WTC11 (cell line): ENCODE measurements around the gene LBH. TPM values are rescaled to one million over a fixed set of nuclear protein-coding genes. Genes with fewer than 3 reads are reported as not detected.

Experiments
- ATAC-seq: fragments of 200-7000 bp; cut with Tn5 transposase; 2 replicates; pipeline ENCODE4 v1.10.0; 2021; ENCODE audit warnings: mild to moderate bottlenecking, moderate library complexity
- CTCF ChIA-PET: fragments of 300-600 bp; sonication (Branson Sonifier 250); formaldehyde crosslinking; loops from one replicate; lab custom pipeline; 2021; ENCODE audit warnings: antibody characterized with exemption; lab: Charles Lee
- POLR2A ChIA-PET: fragments of 350-600 bp; sonication (Branson Sonifier 250); formaldehyde crosslinking; loops from one replicate; lab custom pipeline; 2021; ENCODE audit warnings: antibody characterized with exemption; lab: Charles Lee
- DNase-seq: peaks from one replicate; pipeline ENCODE4 v3.0.0; 2021; ENCODE audit warnings: low spot score
- H3K27ac Mint-ChIP-seq: 2 replicates; pipeline ENCODE4 v1.8.0; 2021; ENCODE audit warnings: mixed read lengths
- H3K27me3 Mint-ChIP-seq: 2 replicates; pipeline ENCODE4 v1.8.0; 2021; ENCODE audit warnings: low read depth, mild to moderate bottlenecking, moderate library complexity, mixed read lengths
- H3K36me3 Mint-ChIP-seq: 2 replicates; pipeline ENCODE4 v1.8.0; 2021; ENCODE audit warnings: mixed read lengths
- H3K4me1 Mint-ChIP-seq: 2 replicates; pipeline ENCODE4 v1.8.0; 2022; ENCODE audit warnings: mixed read lengths
- H3K4me3 Mint-ChIP-seq: 2 replicates; pipeline ENCODE4 v1.8.0; 2021; ENCODE audit warnings: mild to moderate bottlenecking, moderate library complexity, mixed read lengths
- H3K9me3 Mint-ChIP-seq: 2 replicates; pipeline ENCODE4 v1.8.0; 2021; ENCODE audit warnings: mixed read lengths
- FOXK1 ChIP-seq: sonication (generic); formaldehyde crosslinking; IDR thresholded peaks from 2 replicates; pipeline ENCODE4 v1.8.0; 2022; ENCODE audit warnings: mild to moderate bottlenecking, moderate library complexity, missing genetic modification reagents
- HMGA2 ChIP-seq: fragments of 250-450 bp; sonication (Bioruptor Pico); IDR thresholded peaks from 2 replicates; pipeline ENCODE4 v1.4.0; 2021; ENCODE audit warnings: mild to moderate bottlenecking, moderate library complexity
- JUN ChIP-seq: sonication (generic); formaldehyde crosslinking; IDR thresholded peaks from 2 replicates; pipeline ENCODE4 v1.8.0; 2023; ENCODE audit warnings: mild to moderate bottlenecking, missing genetic modification reagents
- MXD4 ChIP-seq: fragments of 250-450 bp; sonication (Bioruptor Pico); IDR thresholded peaks from 2 replicates; pipeline ENCODE4 v1.8.0; 2021; ENCODE audit warnings: mild to moderate bottlenecking, moderate library complexity, borderline replicate concordance
- NFE2L1 ChIP-seq: sonication (generic); formaldehyde crosslinking; IDR thresholded peaks from 2 replicates; pipeline ENCODE4 v1.8.1; 2023; ENCODE audit warnings: missing genetic modification reagents
- SOX15 ChIP-seq: fragments of 250-450 bp; sonication (Bioruptor Pico); IDR thresholded peaks from 2 replicates; pipeline ENCODE4 v1.9.0; 2021; ENCODE audit warnings: mild to moderate bottlenecking
- ZNF138 ChIP-seq: sonication (generic); formaldehyde crosslinking; conservative IDR thresholded peaks from 2 replicates; pipeline ENCODE4 v1.8.1; 2022; ENCODE audit warnings: mild to moderate bottlenecking, moderate library complexity, missing genetic modification reagents
- ZNF219 ChIP-seq: sonication (generic); formaldehyde crosslinking; IDR thresholded peaks from 2 replicates; pipeline ENCODE4 v1.8.0; 2023; ENCODE audit warnings: missing genetic modification reagents, mild to moderate bottlenecking, borderline replicate concordance
- ZNF232 ChIP-seq: sonication (generic); formaldehyde crosslinking; IDR thresholded peaks from 2 replicates; pipeline ENCODE4 v1.8.0; 2022; ENCODE audit warnings: mild to moderate bottlenecking, missing genetic modification reagents
- ZNF263 ChIP-seq: sonication (generic); formaldehyde crosslinking; IDR thresholded peaks from 2 replicates; pipeline ENCODE4 v1.8.1; 2022; ENCODE audit warnings: low read depth, mild to moderate bottlenecking, moderate library complexity, missing genetic modification reagents
- ZNF671 ChIP-seq: fragments of 250-450 bp; sonication (Bioruptor Pico); IDR thresholded peaks from 2 replicates; pipeline ENCODE4 v1.8.0; 2021; ENCODE audit warnings: mild to moderate bottlenecking
- total RNA-seq: library from RNA; stranded (reverse); gene quantifications from 3 replicates; pipeline ENCODE4 v1.2.3, GENCODE V29; 2021
- TF ChIP-seq, protein P1 (sequence below): fragments of 250-450 bp; sonication (Bioruptor Pico); IDR thresholded peaks from 2 replicates; pipeline ENCODE4 v1.8.0; 2021; ENCODE audit warnings: mild to moderate bottlenecking
- TF ChIP-seq, protein P2 (sequence below): sonication (generic); formaldehyde crosslinking; IDR thresholded peaks from 2 replicates; pipeline ENCODE4 v1.8.0; 2023; ENCODE audit warnings: mild to moderate bottlenecking, missing genetic modification reagents
- TF ChIP-seq, protein P3 (sequence below): fragments of 250-450 bp; sonication (Bioruptor Pico); IDR thresholded peaks from 2 replicates; pipeline ENCODE4 v1.9.0; 2021; ENCODE audit warnings: mild to moderate bottlenecking
- TF ChIP-seq, protein P4 (sequence below): sonication (generic); formaldehyde crosslinking; IDR thresholded peaks from 2 replicates; pipeline ENCODE4 v1.8.1; 2023; ENCODE audit warnings: mild to moderate bottlenecking, missing genetic modification reagents, moderate library complexity
- TF ChIP-seq, protein P5 (sequence below): sonication (generic); formaldehyde crosslinking; IDR thresholded peaks from 2 replicates; pipeline ENCODE4 v1.8.1; 2022; ENCODE audit warnings: mild to moderate bottlenecking, missing genetic modification reagents, moderate library complexity, borderline replicate concordance
- TF ChIP-seq, protein P6 (sequence below): sonication (generic); formaldehyde crosslinking; IDR thresholded peaks from 2 replicates; pipeline ENCODE4 v1.8.1; 2023; ENCODE audit warnings: mild to moderate bottlenecking, missing genetic modification reagents

Gene LBH
- total RNA-seq, 1 experiment from 2014 or later: 47.3 TPM

DNA sequence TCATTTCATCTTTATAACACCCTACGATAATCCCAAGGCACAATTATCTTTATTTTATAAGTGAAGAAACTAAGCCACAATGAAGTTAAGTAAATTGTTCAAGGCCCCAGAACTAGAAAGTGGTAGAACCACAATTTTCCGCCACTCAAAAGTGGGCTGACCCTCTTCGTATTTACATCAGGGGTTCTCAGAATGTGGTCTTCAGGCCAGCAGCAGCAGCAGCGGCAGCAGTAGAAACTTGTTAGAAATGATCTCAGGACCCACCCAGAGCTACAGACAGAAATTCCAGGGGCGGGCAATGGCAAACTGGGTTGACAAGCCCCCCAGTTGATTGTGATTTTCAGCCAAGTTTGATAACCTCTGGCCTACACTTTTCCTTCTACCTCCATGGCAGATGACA, 62.8 kb downstream of the LBH start:
- H3K27ac Mint-ChIP-seq: no peak overlapping the region
- CTCF ChIA-PET: interaction anchor here (1.2 to 1.3 kb wide), 2 partner anchors 55 to 129 kb away, joined by 3 to 9 read pairs; no protein-coding TSS in a partner anchor

DNA sequence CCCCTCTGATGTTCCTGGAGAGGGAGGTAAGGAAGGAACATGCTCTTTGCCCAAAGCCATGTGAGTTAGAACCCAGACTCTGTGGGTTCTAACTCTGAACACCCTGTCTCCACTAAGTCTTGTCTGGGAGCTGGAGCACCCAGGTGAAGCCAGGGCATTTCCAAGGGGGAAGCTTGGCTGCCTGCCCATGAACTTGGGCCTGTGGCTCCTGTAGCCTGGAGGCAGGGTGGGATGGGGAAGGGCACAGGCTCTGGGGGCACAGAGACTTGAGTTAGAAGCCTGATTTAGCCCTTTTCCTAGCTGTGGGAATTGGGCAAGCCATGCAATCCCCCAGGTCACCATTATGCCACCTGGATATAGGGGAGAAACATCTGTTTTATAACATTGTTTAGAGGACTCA, 65.2 kb downstream of the LBH start:
- DNase-seq (no peak), ATAC-seq (no peak)
- ChIA-PET POLR2A (no interaction called here), CTCF (interaction anchor here (1.4 kb wide), 1 partner anchor 57 kb away, joined by 5 read pairs; no protein-coding TSS in a partner anchor)
- H3K36me3 Mint-ChIP-seq: no peaks in the 10 kb centered on the region
- peaks cover 38% of the 10 kb centered on the region for H3K4me1 Mint-ChIP-seq
- no peaks in the 10 kb centered on the region; the same call in 1 of the 2 replicates for H3K27me3 Mint-ChIP-seq
- H3K4me3 Mint-ChIP-seq: no peak overlapping the region
- peaks cover 7% of the 10 kb centered on the region; the same call in 1 of the 2 replicates for H3K9me3 Mint-ChIP-seq
- H3K27ac Mint-ChIP-seq: no peak overlapping the region
- no peak for TF ChIP-seq JUN (CRISPR knock-in tag)
- no peak for TF ChIP-seq SOX15 (CRISPR knock-in tag)
- TF ChIP-seq, protein P1, sequence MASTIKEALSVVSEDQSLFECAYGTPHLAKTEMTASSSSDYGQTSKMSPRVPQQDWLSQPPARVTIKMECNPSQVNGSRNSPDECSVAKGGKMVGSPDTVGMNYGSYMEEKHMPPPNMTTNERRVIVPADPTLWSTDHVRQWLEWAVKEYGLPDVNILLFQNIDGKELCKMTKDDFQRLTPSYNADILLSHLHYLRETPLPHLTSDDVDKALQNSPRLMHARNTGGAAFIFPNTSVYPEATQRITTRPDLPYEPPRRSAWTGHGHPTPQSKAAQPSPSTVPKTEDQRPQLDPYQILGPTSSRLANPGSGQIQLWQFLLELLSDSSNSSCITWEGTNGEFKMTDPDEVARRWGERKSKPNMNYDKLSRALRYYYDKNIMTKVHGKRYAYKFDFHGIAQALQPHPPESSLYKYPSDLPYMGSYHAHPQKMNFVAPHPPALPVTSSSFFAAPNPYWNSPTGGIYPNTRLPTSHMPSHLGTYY (CRISPR knock-in tag): no peak
- TF ChIP-seq ZNF263: no peak
- TF ChIP-seq FOXK1 (CRISPR knock-in tag): no peak
- TF ChIP-seq, protein P2, sequence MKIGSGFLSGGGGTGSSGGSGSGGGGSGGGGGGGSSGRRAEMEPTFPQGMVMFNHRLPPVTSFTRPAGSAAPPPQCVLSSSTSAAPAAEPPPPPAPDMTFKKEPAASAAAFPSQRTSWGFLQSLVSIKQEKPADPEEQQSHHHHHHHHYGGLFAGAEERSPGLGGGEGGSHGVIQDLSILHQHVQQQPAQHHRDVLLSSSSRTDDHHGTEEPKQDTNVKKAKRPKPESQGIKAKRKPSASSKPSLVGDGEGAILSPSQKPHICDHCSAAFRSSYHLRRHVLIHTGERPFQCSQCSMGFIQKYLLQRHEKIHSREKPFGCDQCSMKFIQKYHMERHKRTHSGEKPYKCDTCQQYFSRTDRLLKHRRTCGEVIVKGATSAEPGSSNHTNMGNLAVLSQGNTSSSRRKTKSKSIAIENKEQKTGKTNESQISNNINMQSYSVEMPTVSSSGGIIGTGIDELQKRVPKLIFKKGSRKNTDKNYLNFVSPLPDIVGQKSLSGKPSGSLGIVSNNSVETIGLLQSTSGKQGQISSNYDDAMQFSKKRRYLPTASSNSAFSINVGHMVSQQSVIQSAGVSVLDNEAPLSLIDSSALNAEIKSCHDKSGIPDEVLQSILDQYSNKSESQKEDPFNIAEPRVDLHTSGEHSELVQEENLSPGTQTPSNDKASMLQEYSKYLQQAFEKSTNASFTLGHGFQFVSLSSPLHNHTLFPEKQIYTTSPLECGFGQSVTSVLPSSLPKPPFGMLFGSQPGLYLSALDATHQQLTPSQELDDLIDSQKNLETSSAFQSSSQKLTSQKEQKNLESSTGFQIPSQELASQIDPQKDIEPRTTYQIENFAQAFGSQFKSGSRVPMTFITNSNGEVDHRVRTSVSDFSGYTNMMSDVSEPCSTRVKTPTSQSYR: no peak
- no peak for TF ChIP-seq ZNF138
- TF ChIP-seq, protein P3, sequence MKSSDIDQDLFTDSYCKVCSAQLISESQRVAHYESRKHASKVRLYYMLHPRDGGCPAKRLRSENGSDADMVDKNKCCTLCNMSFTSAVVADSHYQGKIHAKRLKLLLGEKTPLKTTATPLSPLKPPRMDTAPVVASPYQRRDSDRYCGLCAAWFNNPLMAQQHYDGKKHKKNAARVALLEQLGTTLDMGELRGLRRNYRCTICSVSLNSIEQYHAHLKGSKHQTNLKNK: no peak

More for the DNA sequence above, 62.8 kb downstream of the LBH start:
- peaks cover 31% of the 10 kb centered on the region for H3K4me1 Mint-ChIP-seq
- H3K36me3 Mint-ChIP-seq: no peaks in the 10 kb centered on the region
- POLR2A ChIA-PET: no interaction called here
- H3K27me3 Mint-ChIP-seq: no peaks in the 10 kb centered on the region; the same call in 1 of the 2 replicates
- no peak for ATAC-seq
- H3K9me3 Mint-ChIP-seq: peaks cover 11% of the 10 kb centered on the region; the same call in 1 of the 2 replicates
- TF ChIP-seq, protein P2: no peak
- TF ChIP-seq ZNF671 (no peak), HMGA2 (CRISPR knock-in tag) (no peak), FOXK1 (CRISPR knock-in tag) (no peak), SOX15 (CRISPR knock-in tag) (no peak), NFE2L1 (CRISPR knock-in tag) (no peak), ZNF219 (CRISPR knock-in tag) (no peak), MXD4 (CRISPR knock-in tag) (no peak), ZNF232 (no peak)
- TF ChIP-seq, protein P1 (CRISPR knock-in tag): no peak
- TF ChIP-seq, protein P4, sequence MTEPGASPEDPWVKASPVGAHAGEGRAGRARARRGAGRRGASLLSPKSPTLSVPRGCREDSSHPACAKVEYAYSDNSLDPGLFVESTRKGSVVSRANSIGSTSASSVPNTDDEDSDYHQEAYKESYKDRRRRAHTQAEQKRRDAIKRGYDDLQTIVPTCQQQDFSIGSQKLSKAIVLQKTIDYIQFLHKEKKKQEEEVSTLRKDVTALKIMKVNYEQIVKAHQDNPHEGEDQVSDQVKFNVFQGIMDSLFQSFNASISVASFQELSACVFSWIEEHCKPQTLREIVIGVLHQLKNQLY (CRISPR knock-in tag): no peak
- TF ChIP-seq, protein P5, sequence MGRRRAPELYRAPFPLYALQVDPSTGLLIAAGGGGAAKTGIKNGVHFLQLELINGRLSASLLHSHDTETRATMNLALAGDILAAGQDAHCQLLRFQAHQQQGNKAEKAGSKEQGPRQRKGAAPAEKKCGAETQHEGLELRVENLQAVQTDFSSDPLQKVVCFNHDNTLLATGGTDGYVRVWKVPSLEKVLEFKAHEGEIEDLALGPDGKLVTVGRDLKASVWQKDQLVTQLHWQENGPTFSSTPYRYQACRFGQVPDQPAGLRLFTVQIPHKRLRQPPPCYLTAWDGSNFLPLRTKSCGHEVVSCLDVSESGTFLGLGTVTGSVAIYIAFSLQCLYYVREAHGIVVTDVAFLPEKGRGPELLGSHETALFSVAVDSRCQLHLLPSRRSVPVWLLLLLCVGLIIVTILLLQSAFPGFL (CRISPR knock-in tag): no peak
- TF ChIP-seq, protein P6, sequence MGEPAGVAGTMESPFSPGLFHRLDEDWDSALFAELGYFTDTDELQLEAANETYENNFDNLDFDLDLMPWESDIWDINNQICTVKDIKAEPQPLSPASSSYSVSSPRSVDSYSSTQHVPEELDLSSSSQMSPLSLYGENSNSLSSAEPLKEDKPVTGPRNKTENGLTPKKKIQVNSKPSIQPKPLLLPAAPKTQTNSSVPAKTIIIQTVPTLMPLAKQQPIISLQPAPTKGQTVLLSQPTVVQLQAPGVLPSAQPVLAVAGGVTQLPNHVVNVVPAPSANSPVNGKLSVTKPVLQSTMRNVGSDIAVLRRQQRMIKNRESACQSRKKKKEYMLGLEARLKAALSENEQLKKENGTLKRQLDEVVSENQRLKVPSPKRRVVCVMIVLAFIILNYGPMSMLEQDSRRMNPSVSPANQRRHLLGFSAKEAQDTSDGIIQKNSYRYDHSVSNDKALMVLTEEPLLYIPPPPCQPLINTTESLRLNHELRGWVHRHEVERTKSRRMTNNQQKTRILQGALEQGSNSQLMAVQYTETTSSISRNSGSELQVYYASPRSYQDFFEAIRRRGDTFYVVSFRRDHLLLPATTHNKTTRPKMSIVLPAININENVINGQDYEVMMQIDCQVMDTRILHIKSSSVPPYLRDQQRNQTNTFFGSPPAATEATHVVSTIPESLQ (CRISPR knock-in tag): no peak
- TF ChIP-seq, all 79 proteins: peak for 0
- no peak overlapping the region for H3K4me3 Mint-ChIP-seq
- DNase-seq: no peak
